Activated naive CD4-positive, alpha-beta T cell treated with anti-CD3 and anti-CD28 coated beads, Interleukin-2, amount 50 U/mL, for 72 hours (primary cell): ENCODE results near the gene MAML3. TPM values are rescaled to one million over a fixed set of nuclear protein-coding genes. Genes with fewer than 3 reads are reported as not detected.

Experiments
- ATAC-seq, 2 donors: fragments of 150-1000 bp; cut with Tn5 transposase; 2 replicates each; pipeline ENCODE4 v1.10.0; 2021; ENCODE audit warnings: mild to moderate bottlenecking in 2 of 2, moderate library complexity in 2 of 2
- DNase-seq, 2 donors: peaks; one replicate each; pipeline ENCODE4 v3.0.0; 2021 to 2022; ENCODE audit warnings: low spot score in 2 of 2
- H3K27ac Mint-ChIP-seq, 2 donors: one replicate each; pipeline ENCODE4 v1.8.0; 2022; ENCODE audit warnings: mild to moderate bottlenecking in 2 of 2, mixed read lengths in 2 of 2
- H3K36me3 Mint-ChIP-seq, 2 donors: one replicate each; pipeline ENCODE4 v1.8.0; 2022; ENCODE audit warnings: mixed read lengths in 2 of 2
- H3K9me3 Mint-ChIP-seq, 2 donors: one replicate each; pipeline ENCODE4 v1.8.0; 2022; ENCODE audit warnings: mixed read lengths in 2 of 2
- total RNA-seq, 2 donors: library from RNA; stranded (reverse); gene quantifications; one replicate each; pipeline ENCODE4 v1.2.3, GENCODE V29; 2022

MAML3 gene
- total RNA-seq, 2 donors from 2014 or later, result 0.70 to 1.0 TPM

DNA sequence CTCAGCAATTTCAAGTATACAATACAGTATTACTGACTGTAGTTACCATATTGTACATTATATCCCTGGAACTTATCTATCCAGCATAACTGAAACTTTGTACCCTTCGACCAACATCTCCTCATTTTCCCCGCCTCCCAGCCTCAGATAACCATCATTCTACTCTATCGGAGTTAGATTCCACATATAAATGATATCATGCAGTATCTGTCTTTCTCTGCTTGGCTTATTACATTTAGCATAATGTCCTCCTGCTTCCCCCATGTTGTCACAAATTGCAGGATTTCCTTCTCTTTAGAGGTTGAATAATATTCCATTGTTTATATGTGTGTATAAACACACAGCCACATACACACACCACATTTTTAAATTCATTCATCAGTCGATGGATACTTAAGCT lies 218.1 kb downstream of the MAML3 start:
- Mint-ChIP-seq H3K36me3 (no peaks in the 10 kb centered on the region), H3K27ac (no peak overlapping the region), H3K9me3 (no peaks in the 10 kb centered on the region)
- no peak for ATAC-seq
- no peak for DNase-seq

DNA sequence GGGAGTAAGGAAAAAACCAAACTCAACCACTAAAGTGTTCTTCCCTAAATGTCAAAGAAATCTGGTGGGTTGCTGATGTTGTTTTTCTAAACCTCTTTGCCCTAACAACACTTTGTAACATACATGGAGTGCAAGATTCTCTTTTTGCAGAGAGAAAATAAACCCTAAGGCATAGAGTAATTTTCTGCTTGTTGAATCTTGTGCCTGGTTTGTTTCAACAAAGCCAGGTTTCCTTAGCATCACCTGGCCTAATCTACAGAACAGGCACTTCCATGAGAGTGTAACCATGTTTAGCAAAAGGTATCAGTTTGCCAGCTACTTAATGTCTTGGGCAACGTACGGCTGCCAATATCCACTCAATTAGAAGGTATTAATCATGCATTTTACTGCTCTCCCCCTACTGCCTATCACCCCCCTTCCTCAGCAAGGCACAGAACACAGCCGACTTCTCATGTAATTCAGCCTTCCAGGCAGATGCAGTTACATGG lies 219.2 kb downstream of the MAML3 start:
- H3K27ac Mint-ChIP-seq, result no peak overlapping the region
- no peaks in the 10 kb centered on the region for H3K9me3 Mint-ChIP-seq
- ATAC-seq (no peak), DNase-seq (no peak)
- no peaks in the 10 kb centered on the region for H3K36me3 Mint-ChIP-seq

DNA sequence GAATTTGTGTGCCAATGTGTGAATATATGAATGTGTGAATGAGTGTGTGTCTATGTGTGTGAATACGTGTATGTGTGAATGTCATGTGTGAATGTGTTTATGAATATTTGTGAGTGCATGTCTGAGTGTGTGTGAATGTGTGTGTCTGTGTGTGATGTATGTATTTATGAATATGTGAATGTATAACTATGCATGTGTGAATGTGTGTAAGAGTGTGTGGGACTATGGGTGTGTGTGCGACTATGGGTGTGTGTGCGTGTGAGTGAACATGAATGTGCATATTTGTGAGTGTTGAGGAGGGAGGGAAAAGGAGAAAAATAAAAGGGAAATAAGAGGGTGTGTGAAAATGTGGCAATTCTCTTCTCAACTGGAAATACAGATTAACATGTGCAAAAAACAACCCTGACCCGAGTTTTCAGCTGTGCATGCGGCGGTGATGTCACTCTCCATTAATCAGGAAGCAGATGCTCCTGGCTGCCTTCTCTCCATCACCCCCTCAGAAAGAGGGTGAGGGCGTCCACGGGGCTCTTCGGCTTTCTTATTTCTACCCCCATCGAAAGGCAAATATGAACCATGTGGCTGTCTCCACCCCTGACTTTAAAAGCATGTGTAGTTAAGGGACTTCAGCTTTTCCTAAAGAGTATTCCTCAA lies 219.8 kb downstream of the MAML3 start:
- Mint-ChIP-seq H3K27ac (no peak overlapping the region), H3K9me3 (no peaks in the 10 kb centered on the region), H3K36me3 (no peaks in the 10 kb centered on the region)
- DNase-seq (no peak), ATAC-seq (no peak)

DNA sequence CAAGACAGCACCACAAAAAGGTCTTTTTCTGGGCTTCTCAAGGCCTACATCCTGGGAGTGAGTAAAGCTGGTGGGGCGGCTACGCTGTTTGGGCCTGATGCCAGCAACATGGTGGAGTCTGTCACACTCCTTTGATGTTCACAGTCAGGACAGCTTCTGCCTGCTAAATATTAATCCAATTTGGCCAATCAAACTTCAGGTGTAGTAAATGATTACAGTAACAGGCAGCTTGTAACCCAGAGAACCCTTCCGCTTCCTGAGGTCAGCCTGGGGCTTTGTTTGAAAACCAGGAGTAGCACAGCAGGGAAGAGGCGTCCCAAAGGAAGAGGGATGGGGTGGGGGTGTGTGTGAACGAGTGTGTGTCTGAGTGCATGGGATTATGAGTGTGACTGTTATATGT lies 220.4 kb downstream of the MAML3 start:
- ATAC-seq (no peak), DNase-seq (no peak)
- no peak overlapping the region for H3K27ac Mint-ChIP-seq
- no peaks in the 10 kb centered on the region for H3K9me3 Mint-ChIP-seq
- no peaks in the 10 kb centered on the region for H3K36me3 Mint-ChIP-seq

DNA sequence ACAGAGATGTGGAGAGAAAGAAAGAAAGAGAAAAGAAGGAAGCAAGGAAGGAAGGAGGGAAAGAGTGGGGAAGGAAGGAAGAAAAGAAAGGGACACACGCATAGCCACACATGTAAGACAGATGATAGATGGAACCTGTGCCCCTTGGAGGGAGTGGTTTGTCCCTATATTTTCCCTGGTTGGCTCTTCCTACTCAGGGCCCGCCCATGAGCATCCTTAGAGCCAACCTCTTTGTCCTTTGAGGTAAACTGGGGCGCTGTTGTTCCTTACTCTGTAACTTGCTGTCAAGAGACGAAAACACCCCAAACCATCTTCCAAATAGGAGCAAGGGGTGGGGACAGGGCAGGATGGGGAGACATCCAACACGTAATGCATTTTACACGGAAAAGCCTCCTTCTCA lies 220.9 kb downstream of the MAML3 start:
- DNase-seq, result no peak
- no peak for ATAC-seq
- Mint-ChIP-seq H3K27ac (no peak overlapping the region), H3K9me3 (no peaks in the 10 kb centered on the region), H3K36me3 (no peaks in the 10 kb centered on the region)

DNA sequence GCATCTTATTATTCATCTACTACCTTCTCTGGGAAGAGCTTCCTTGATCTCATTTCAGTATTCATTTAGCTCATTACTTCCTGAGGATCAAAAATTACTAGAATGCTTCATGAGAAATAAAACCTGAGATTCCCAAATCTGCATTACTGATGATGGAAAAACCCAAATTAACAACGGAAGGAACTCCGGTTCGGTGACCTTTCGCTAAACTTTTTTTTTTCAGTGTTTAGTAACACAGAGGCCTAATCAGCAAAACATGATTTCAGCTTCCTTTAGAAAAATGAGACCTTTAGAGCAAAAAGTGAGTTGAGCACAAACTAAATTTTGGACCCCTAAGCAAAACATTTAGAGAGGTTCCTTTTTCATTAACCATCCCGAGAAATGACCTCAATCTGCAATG lies 229.2 kb downstream of the MAML3 start:
- DNase-seq (no peak), ATAC-seq (no peak)
- no peak overlapping the region for H3K27ac Mint-ChIP-seq
- no peaks in the 10 kb centered on the region for H3K36me3 Mint-ChIP-seq
- no peaks in the 10 kb centered on the region for H3K9me3 Mint-ChIP-seq

DNA sequence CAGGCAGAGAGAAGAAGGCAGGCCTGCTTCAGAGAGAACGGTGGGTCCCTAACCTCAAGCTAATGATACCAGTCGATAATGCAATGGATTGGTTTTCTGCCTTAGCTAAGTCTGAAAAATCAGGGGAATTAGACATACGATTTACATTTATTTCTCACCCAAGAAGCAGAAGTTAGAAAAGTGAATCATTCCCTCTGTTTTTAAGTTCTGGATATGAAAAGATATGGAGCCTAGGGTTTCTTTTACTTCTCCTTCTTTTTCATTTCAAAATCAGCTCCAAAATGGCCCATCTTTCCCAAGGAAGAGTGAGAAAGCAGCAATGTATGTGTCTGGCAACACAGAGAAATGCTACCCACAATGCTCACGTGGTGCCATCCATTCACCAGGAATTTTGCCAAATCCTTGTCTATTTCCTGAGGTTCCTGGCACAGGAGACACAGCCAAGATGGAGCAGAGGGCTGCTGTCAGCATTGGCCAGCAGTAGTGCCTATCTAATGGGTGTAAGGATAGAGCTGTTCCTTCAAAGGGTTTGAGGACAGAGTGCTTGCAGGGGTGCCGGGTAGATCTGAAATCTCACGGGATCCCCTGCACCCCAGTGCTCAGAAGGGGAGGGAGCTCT lies 231.5 kb downstream of the MAML3 start:
- Mint-ChIP-seq H3K9me3 (no peaks in the 10 kb centered on the region), H3K36me3 (no peaks in the 10 kb centered on the region), H3K27ac (no peak overlapping the region)
- DNase-seq (no peak), ATAC-seq (no peak)

DNA sequence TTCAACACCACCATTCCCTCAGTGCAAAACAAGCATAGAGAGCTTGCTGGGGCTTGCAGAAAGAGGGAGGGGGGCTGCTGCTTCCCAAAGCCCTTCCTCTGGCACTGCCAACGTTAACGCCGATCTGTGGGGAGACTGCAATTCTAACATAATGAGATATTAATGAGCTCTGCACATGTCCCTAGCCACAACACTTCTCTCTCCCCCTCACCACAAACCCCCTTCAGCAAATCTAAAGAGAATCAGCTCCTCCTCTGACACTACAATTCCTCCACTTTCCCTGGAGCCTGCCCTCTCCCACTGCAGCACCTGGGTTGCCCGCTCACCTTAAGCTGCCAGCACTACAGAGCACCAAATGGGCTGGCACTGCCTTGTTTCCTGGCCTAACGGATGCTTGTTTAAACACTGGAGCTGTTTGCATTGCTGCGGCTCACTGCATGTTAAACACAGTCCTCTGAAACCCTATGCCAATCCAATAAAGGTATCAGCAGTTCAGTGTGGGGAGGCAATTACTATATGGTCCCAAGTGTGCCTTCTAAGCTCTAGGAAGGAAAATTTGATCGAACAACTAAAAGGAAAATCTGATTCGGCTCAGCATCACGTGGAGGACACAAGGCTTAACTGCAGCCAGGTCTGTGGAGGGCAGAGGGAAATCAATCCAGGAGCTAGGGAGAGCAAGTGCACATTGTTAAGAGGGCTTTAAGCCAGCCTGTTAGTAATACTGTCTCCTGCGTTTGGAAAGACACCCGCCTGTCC lies 232.4 kb downstream of the MAML3 start:
- no peak for ATAC-seq
- DNase-seq, result no peak
- no peak overlapping the region for H3K27ac Mint-ChIP-seq
- H3K36me3 Mint-ChIP-seq, result no peaks in the 10 kb centered on the region
- no peaks in the 10 kb centered on the region for H3K9me3 Mint-ChIP-seq

DNA sequence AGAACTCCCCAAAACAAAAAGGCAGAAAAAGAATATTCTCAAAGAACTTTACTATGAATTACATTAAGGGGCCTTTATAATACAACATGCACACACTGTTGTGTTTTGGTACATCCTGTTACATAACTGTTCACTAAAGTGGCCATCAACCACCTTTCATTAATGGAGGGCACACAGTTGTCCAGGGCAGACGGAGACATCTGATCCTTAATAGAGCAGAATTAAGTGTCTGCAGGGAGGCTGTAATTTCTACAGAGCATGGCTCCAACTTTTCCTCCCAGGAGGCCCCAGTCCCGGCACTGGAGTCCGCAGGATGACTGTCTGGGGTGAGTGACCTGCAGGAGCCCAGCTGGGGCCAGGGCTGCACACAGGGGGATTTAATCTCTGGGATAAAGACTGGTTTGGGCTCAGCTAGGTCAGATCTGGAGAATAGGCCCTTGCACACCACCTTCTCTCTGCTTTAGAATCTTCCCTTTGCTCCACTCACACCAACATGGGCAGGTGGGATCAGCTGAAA lies 233.4 kb downstream of the MAML3 start:
- H3K9me3 Mint-ChIP-seq, result no peaks in the 10 kb centered on the region
- DNase-seq (no peak), ATAC-seq (no peak)
- no peaks in the 10 kb centered on the region for H3K36me3 Mint-ChIP-seq
- H3K27ac Mint-ChIP-seq, result no peak overlapping the region

DNA sequence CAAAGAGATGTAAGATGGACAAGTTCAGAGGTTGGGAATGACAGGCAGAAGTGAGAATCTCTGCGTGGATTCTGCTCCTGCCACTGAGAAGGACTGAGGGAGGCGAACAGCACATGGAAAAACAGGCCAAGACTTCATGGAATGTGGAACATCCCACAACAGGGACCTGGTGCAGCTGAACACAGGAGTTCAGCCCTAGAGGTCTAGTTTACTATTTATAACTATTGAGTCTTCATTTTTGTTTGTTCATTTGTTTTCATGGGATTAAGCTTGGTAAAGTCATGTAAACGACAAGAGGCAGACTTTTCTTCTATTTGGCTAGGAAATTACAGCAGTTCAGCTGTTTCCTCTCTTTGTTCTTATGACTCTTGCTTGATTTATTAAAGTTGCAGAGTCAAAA lies 234.5 kb downstream of the MAML3 start:
- H3K9me3 Mint-ChIP-seq, result no peaks in the 10 kb centered on the region
- DNase-seq, result no peak
- no peak for ATAC-seq
- no peak overlapping the region for H3K27ac Mint-ChIP-seq
- H3K36me3 Mint-ChIP-seq, result no peaks in the 10 kb centered on the region

DNA sequence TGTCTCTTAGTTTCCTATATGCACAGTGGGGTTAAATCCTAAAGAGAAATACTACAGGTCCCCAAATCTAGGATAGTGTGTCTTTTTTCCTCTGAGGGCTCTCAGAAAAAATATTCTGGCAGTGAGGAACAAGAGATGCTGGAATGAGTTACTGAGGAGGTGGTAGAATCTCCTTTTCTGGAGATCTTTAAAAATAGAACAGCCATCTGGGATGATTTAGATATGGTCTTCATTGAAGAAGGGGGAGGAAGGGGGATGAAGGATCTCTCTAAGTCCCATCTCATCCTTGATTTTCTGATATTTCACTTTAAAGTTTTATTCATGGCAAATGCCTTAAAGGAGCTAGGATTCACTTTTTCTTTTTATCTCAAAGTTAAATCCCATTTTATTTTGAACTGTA lies 235.0 kb downstream of the MAML3 start:
- Mint-ChIP-seq H3K27ac (no peak overlapping the region), H3K36me3 (no peaks in the 10 kb centered on the region), H3K9me3 (no peaks in the 10 kb centered on the region)
- no peak for ATAC-seq
- no peak for DNase-seq

DNA sequence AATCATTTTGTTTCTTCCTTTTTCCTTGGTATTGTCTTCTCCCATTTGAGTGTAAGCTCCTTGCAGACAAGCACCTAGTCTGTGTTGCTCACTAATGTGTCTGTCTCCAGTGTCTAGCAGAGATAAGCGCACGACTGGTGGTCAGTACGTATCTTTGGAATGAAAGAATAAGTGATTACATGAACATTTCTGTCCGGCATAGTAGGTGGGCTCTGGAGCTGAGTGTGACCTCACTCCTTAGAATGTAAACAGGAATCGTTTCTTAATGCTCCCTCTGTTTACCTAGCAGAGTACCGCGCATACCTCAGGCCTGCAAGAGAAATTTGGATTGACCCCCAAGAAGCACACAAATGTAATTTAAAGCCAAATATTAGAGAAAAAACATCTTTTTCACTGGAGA lies 235.4 kb downstream of the MAML3 start:
- ATAC-seq, result no peak
- Mint-ChIP-seq H3K27ac (peak overlapping the region in 1 of 2 donors; percentile 19), H3K9me3 (no peaks in the 10 kb centered on the region), H3K36me3 (no peaks in the 10 kb centered on the region)
- DNase-seq, result no peak

DNA sequence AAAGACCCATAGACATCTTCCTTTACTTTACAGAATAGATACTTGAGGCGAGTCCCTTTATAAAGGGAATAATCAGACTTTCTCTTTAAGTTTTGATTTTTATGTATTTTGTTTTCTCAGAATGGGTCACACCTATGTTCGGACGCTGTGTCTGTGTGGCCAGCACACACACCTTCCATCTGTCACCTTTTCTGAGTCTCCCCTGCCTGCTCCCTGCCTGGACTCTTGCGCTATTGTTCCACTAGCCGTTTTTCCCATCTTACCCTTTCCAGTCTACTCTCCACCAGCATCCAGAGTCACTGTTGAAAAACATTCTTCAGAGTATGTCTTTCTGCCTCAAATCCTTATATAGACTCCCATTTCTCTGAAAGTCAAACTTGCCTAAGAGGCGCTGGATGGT lies 236.1 kb downstream of the MAML3 start:
- H3K9me3 Mint-ChIP-seq, result no peaks in the 10 kb centered on the region
- no peak overlapping the region for H3K27ac Mint-ChIP-seq
- H3K36me3 Mint-ChIP-seq, result no peaks in the 10 kb centered on the region
- ATAC-seq, result no peak
- DNase-seq, result no peak

DNA sequence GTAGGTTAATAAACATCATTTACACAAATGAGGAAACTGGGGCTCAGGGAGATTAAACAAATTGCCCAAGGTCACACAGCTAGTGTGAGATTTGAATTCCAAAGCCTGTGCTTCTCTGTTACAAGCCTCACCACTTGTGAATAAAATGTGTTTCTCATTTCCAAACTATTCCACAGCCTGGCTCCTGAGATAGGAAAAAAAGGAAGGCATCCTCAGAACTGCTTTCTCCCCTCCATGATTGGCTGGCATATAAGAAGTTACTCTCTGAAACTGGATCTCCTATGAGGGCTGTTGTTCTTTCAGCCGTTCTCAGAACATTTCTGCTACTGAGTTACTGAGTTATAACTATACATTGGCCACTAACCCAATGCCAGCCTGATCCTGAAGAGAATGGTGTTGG lies 237.9 kb downstream of the MAML3 start:
- no peaks in the 10 kb centered on the region for H3K36me3 Mint-ChIP-seq
- H3K9me3 Mint-ChIP-seq, result no peaks in the 10 kb centered on the region
- H3K27ac Mint-ChIP-seq, result no peak overlapping the region
- DNase-seq (no peak), ATAC-seq (no peak)

DNA sequence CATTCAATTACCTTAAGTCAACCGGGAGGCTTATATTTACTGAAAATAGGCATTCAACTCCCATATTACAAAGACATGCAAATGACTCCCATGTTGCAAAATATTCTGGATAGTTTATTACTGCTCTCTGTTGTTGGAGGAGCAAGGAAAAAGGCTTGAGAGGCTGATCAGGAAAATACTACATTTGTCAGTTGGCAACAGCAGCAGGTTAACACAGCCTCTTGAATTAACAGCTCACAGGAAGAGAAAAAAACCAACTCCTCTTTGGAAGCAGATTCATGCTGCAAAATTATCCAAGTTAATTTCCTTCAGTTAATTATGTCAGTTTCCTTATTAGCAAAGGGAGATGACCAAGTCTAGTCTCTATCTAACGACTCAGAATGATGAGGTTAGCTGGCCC lies 238.9 kb downstream of the MAML3 start:
- DNase-seq, result no peak

DNA sequence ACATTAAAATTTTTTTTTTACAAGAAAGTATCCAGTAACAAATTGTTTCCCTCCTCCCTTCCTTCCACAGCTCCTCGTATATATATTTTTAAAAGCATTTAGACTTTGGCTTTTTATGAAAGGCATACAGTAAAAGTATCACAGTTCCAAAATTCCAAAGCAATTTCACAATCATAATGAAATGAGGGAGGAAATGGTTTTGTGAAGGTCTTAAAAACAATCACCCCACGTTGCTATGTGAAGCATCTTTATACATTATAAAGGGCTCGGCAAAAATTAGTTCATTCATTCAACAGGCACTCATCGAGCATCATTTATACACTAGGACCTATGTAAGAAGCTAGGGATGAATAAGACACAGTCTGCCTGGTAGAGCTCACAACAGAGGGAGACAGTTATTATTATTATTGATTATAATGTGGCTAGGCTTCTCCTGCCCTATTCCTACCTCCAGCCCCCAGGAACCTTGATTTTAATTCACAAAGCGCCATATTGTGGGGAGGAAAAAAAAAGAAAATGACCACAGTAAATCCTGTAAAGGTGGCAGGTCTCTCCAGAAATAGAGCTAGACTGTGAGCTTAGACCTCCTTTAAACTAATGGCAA lies 239.9 kb downstream of the MAML3 start:
- no peak overlapping the region for H3K27ac Mint-ChIP-seq
- no peaks in the 10 kb centered on the region for H3K9me3 Mint-ChIP-seq
- no peak for ATAC-seq
- DNase-seq, result no peak
- no peaks in the 10 kb centered on the region for H3K36me3 Mint-ChIP-seq

More for the DNA sequence above, 238.9 kb downstream of the MAML3 start:
- H3K27ac Mint-ChIP-seq, result no peak overlapping the region
- H3K36me3 Mint-ChIP-seq, result no peaks in the 10 kb centered on the region
- H3K9me3 Mint-ChIP-seq, result no peaks in the 10 kb centered on the region
- ATAC-seq, result no peak

DNA sequence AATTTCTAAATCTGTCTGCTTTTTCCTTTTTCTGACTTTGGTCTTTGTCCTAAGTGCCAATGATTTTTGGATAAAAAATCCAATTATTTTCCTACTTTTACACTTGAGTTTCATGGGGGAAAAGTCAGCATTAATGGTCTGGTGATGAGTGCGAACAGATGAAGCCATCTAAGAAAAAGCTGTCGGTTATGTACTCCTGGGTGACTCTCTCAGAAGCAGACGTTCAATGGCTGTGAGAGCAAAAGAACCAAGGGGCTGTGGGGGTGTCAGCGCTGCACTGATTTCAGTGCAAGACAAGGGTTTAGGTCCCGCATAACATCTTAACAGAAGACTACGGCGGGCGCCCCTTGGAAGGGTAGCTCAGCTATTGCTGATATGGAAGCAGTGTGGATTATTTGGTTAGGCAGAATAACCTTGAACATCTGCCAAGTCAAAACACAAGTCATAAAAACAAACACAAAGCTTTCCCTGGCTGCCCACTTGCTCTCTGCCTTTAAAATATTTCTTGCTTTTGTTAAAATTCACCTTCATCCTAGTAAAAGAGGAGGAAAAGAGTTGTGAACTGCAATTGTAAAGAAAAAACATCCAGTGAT lies 240.5 kb downstream of the MAML3 start:
- H3K27ac Mint-ChIP-seq, result no peak overlapping the region
- ATAC-seq (no peak), DNase-seq (no peak)
- H3K36me3 Mint-ChIP-seq, result no peaks in the 10 kb centered on the region
- no peaks in the 10 kb centered on the region for H3K9me3 Mint-ChIP-seq
